ENCODE data around the gene TMEM212.
"Not testable (repeated sequence)": the region's sequence is repeated elsewhere in the genome, so short reads cannot be mapped to it uniquely, and the experiment has no call there.

TMEM212 gene

GRCh38 chr3:171849617-171850319, 6.6 kb downstream of the TMEM212 start:
- Histone ChIP-seq H3K4me1 (ENCODE audit: insufficient read depth, low read length) (peaks cover 4% of the 10 kb centered on the region), H3K4me3 (ENCODE audit: low read depth in 1 of 2, low read length in 2 of 2) (no peak overlapping the region), H3K9ac (ENCODE audit: low read length) (no peak overlapping the region), H3K9me3 (ENCODE audit: low read length) (no peaks in the 10 kb centered on the region), H3K36me3 (ENCODE audit: insufficient read depth, low read length) (no peaks in the 10 kb centered on the region), H3K27me3 (ENCODE audit: control insufficient read depth in 1 of 2, insufficient read depth in 2 of 2, low read length in 2 of 2) (no peaks in the 10 kb centered on the region), H3K27ac (ENCODE audit: low read depth, low read length) (no peak overlapping the region)

- H3K27me3 ChIP-seq (ENCODE audit: control insufficient read depth in 1 of 2, insufficient read depth in 2 of 2, low read length in 2 of 2), result no peaks in the 10 kb centered on the region
- peaks cover 4% of the 10 kb centered on the region for H3K4me1 ChIP-seq (ENCODE audit: insufficient read depth, low read length)
- H3K4me3 ChIP-seq (ENCODE audit: low read depth in 1 of 2, low read length in 2 of 2), result no peak overlapping the region
- no peaks in the 10 kb centered on the region for H3K9me3 ChIP-seq (ENCODE audit: low read length)
- no peaks in the 10 kb centered on the region for H3K36me3 ChIP-seq (ENCODE audit: insufficient read depth, low read length)
- H3K9ac ChIP-seq (ENCODE audit: low read length), result no peak overlapping the region
- no peak overlapping the region for H3K27ac ChIP-seq (ENCODE audit: low read depth, low read length)
These were observed 7.3 kb downstream of the TMEM212 start for GRCh38 chr3:171850320-171850959.

GRCh38 chr3:171850960-171851659, 8.0 kb downstream of the TMEM212 start:
- Histone ChIP-seq H3K27me3 (ENCODE audit: control insufficient read depth in 1 of 2, insufficient read depth in 2 of 2, low read length in 2 of 2) (no peaks in the 10 kb centered on the region), H3K36me3 (ENCODE audit: insufficient read depth, low read length) (no peaks in the 10 kb centered on the region), H3K9me3 (ENCODE audit: low read length) (no peaks in the 10 kb centered on the region), H3K4me3 (ENCODE audit: low read depth in 1 of 2, low read length in 2 of 2) (no peak overlapping the region), H3K9ac (ENCODE audit: low read length) (no peak overlapping the region), H3K4me1 (ENCODE audit: insufficient read depth, low read length) (peaks cover 4% of the 10 kb centered on the region), H3K27ac (ENCODE audit: low read depth, low read length) (no peak overlapping the region)

- no peaks in the 10 kb centered on the region for H3K9me3 ChIP-seq (ENCODE audit: low read length)
- no peak overlapping the region for H3K9ac ChIP-seq (ENCODE audit: low read length)
- no peak overlapping the region for H3K4me3 ChIP-seq (ENCODE audit: low read depth in 1 of 2, low read length in 2 of 2)
- H3K36me3 ChIP-seq (ENCODE audit: insufficient read depth, low read length), result no peaks in the 10 kb centered on the region
- peaks cover 4% of the 10 kb centered on the region for H3K4me1 ChIP-seq (ENCODE audit: insufficient read depth, low read length)
- H3K27me3 ChIP-seq (ENCODE audit: control insufficient read depth in 1 of 2, insufficient read depth in 2 of 2, low read length in 2 of 2), result no peaks in the 10 kb centered on the region
- H3K27ac ChIP-seq (ENCODE audit: low read depth, low read length), result no peak overlapping the region
These were observed 8.5 kb downstream of the TMEM212 start for GRCh38 chr3:171851660-171852058.

GRCh38 chr3:171854649-171855305, 11.6 kb downstream of the TMEM212 start:
- peaks cover 4% of the 10 kb centered on the region for H3K4me1 ChIP-seq (ENCODE audit: insufficient read depth, low read length)
- H3K9ac ChIP-seq (ENCODE audit: low read length), result no peak overlapping the region

GRCh38 chr3:171858770-171859169, 15.6 kb downstream of the TMEM212 start:
- not testable (repeated sequence) for H3K9me3 ChIP-seq (ENCODE audit: low read length); H3K4me1 ChIP-seq (ENCODE audit: insufficient read depth, low read length); H3K9ac ChIP-seq (ENCODE audit: low read length); H3K27ac ChIP-seq (ENCODE audit: low read depth, low read length); H3K36me3 ChIP-seq (ENCODE audit: insufficient read depth, low read length); H3K27me3 ChIP-seq (ENCODE audit: control insufficient read depth in 1 of 2, insufficient read depth in 2 of 2, low read length in 2 of 2); H3K4me3 ChIP-seq (ENCODE audit: low read depth in 1 of 2, low read length in 2 of 2)

More at GRCh38 chr3:171854649-171855305, 11.6 kb downstream of the TMEM212 start:
- no peak overlapping the region for H3K4me3 ChIP-seq (ENCODE audit: low read depth in 1 of 2, low read length in 2 of 2)
- no peaks in the 10 kb centered on the region for H3K27me3 ChIP-seq (ENCODE audit: control insufficient read depth in 1 of 2, insufficient read depth in 2 of 2, low read length in 2 of 2)
- H3K9me3 ChIP-seq (ENCODE audit: low read length), result no peaks in the 10 kb centered on the region
- no peak overlapping the region for H3K27ac ChIP-seq (ENCODE audit: low read depth, low read length)
- H3K36me3 ChIP-seq (ENCODE audit: insufficient read depth, low read length), result no peaks in the 10 kb centered on the region

- Histone ChIP-seq H3K9me3 (ENCODE audit: low read length) (no peaks in the 10 kb centered on the region), H3K36me3 (ENCODE audit: insufficient read depth, low read length) (no peaks in the 10 kb centered on the region), H3K27me3 (ENCODE audit: control insufficient read depth in 1 of 2, insufficient read depth in 2 of 2, low read length in 2 of 2) (no peaks in the 10 kb centered on the region), H3K9ac (ENCODE audit: low read length) (no peak overlapping the region), H3K27ac (ENCODE audit: low read depth, low read length) (peak overlapping the region; percentile 1), H3K4me1 (ENCODE audit: insufficient read depth, low read length) (peaks cover 5% of the 10 kb centered on the region), H3K4me3 (ENCODE audit: low read depth in 1 of 2, low read length in 2 of 2) (no peak overlapping the region)
These were observed 17.8 kb downstream of the TMEM212 start for GRCh38 chr3:171860830-171861535.

GRCh38 chr3:171862392-171862791, 19.2 kb downstream of the TMEM212 start:
- H3K9me3 ChIP-seq (ENCODE audit: low read length), result no peaks in the 10 kb centered on the region
- no peak overlapping the region for H3K27ac ChIP-seq (ENCODE audit: low read depth, low read length)
- H3K27me3 ChIP-seq (ENCODE audit: control insufficient read depth in 1 of 2, insufficient read depth in 2 of 2, low read length in 2 of 2), result no peaks in the 10 kb centered on the region
- H3K4me3 ChIP-seq (ENCODE audit: low read depth in 1 of 2, low read length in 2 of 2), result no peak overlapping the region
- peaks cover 5% of the 10 kb centered on the region for H3K4me1 ChIP-seq (ENCODE audit: insufficient read depth, low read length)
- H3K36me3 ChIP-seq (ENCODE audit: insufficient read depth, low read length), result no peaks in the 10 kb centered on the region
- H3K9ac ChIP-seq (ENCODE audit: low read length), result no peak overlapping the region

- H3K27me3 ChIP-seq (ENCODE audit: control insufficient read depth in 1 of 2, insufficient read depth in 2 of 2, low read length in 2 of 2), result no peaks in the 10 kb centered on the region
- no peaks in the 10 kb centered on the region for H3K36me3 ChIP-seq (ENCODE audit: insufficient read depth, low read length)
- H3K4me3 ChIP-seq (ENCODE audit: low read depth in 1 of 2, low read length in 2 of 2), result no peak overlapping the region
- peaks cover 5% of the 10 kb centered on the region for H3K4me1 ChIP-seq (ENCODE audit: insufficient read depth, low read length)
- H3K27ac ChIP-seq (ENCODE audit: low read depth, low read length), result no peak overlapping the region
- no peaks in the 10 kb centered on the region for H3K9me3 ChIP-seq (ENCODE audit: low read length)
- H3K9ac ChIP-seq (ENCODE audit: low read length), result no peak overlapping the region
These were observed 19.9 kb downstream of the TMEM212 start for GRCh38 chr3:171862993-171863521.

GRCh38 chr3:171863920-171864319, 20.8 kb downstream of the TMEM212 start:
- no peaks in the 10 kb centered on the region for H3K27me3 ChIP-seq (ENCODE audit: control insufficient read depth in 1 of 2, insufficient read depth in 2 of 2, low read length in 2 of 2)
- H3K9ac ChIP-seq (ENCODE audit: low read length), result no peak overlapping the region
- H3K9me3 ChIP-seq (ENCODE audit: low read length), result no peaks in the 10 kb centered on the region
- peaks cover 5% of the 10 kb centered on the region for H3K4me1 ChIP-seq (ENCODE audit: insufficient read depth, low read length)
- no peak overlapping the region for H3K4me3 ChIP-seq (ENCODE audit: low read depth in 1 of 2, low read length in 2 of 2)
- no peaks in the 10 kb centered on the region for H3K36me3 ChIP-seq (ENCODE audit: insufficient read depth, low read length)
- no peak overlapping the region for H3K27ac ChIP-seq (ENCODE audit: low read depth, low read length)

Measured in muscle layer of colon (tissue), 2 donors.